NB4 (cell line): ENCODE results near the gene RELT.

ENCODE experiments used
- CTCF ChIP-seq: IDR thresholded peaks from one replicate; pipeline ENCODE4 v1.5.1; 2012; ENCODE audit warnings: low read depth, low read length
- MYC ChIP-seq: IDR thresholded peaks from 2 replicates; pipeline ENCODE4 v1.6.1; 2011; ENCODE audit warnings: low read depth, low read length
- POLR2A ChIP-seq: IDR thresholded peaks from 2 replicates; pipeline ENCODE4 v1.6.1; 2011; ENCODE audit warnings: mild to moderate bottlenecking; ENCODE audit not compliant: insufficient read length; ENCODE audit errors: extremely low read depth

GRCh38 chr11:73375830-73376159 lies 404 bp upstream of the RELT start:
- TF ChIP-seq POLR2A (no peak), CTCF (no peak), MYC (no peak)
